Hair follicular keratinocyte (primary cell): ENCODE data around the gene PHF21B. TPM values are rescaled to one million over a fixed set of nuclear protein-coding genes. Genes with fewer than 3 reads are reported as not detected.

Source experiments
- total RNA-seq: library from RNA; depleted of rRNA; stranded (reverse); fragments of >200 nt; gene quantifications from 2 replicates; pipeline ENCODE4 v1.2.3, GENCODE V29; 2015

PHF21B gene
- not detected in 2 replicates for total RNA-seq

DNA sequence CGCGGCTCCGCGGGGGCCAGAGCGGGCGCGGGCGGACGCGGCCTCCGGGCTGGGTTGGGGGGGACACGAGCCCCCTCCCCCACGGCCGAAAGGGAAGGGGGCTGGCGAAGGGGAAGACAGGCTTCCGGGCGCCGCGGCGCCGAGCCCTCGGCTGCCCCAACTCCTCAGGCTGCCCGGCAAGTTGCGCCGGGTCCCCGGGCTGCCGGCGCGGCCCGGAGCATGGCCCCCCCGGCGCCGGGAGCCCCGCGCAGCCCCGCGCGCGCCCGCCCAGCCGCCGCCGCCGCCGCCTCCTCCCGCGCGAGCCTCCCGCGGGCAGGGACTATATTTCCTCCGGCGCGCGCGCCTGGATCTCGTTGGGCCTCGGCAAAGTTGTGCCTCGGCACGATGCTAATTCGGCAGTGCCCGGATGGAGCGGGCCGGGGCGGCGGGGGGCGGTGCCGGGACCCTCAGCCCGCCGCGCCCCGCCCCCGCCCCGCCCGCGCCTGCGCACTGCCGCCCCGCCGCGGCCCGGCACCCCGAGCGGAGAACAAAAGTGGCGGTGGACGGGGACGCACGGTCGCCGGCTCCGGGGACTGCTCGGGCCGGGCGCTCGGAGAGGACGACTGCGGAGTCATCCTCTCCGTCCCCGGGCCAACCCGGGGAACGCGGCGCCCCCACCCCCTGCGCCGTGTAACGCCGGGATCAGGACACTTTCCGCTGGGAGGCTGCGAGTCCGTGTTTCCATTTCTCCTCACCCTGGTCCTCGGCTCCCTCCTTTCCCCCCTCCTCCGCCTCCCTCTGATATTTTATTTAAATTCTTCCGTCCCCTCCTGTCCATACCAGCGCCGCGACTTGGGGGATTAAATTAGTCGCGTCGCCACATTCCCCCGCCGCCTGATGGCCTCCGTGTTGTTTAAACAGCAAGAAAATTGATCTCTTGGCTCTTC, at the start of gene PHF21B:
Gene PHF21B, minus strand, starts transcription at position 400 of the 926 bp plus-strand sequence. CDS start 456 bp downstream, outside the sequence.

Other genes starting within 250 kb of the PHF21B start
- 32.3 and 69.7 TPM in 2 replicates for gene NUP50, start 153.9 kb upstream of the PHF21B start, total RNA-seq
- 111 and 126 TPM in 2 replicates for gene KIAA0930, start 230.9 kb upstream of the PHF21B start, total RNA-seq